CD14-positive monocyte (primary cell): ENCODE results near the gene TRAPPC10. TPM values are rescaled to one million over a fixed set of nuclear protein-coding genes. Genes with fewer than 3 reads are reported as not detected.

Experiments
- DNase-seq, 3 donors: peaks; one replicate each; pipeline ENCODE4 v3.0.0-alpha.2; 2011 to 2022
- H2AFZ ChIP-seq: 2 replicates; pipeline ENCODE4 v1.6.0; 2012; ENCODE audit warnings: mild to moderate bottlenecking, low read depth, low read length, inconsistent platforms; ENCODE audit not compliant: insufficient read depth, poor library complexity, severe bottlenecking
- H3K27ac ChIP-seq, 2 donors: 1 replicate in 1 of 2; 2 replicates in 1 of 2; pipeline ENCODE4 v1.5.1; 2012 to 2013; ENCODE audit warnings: low read length in 2 of 2, control low read depth in 1 of 2, inconsistent platforms in 1 of 2, low read depth in 1 of 2, mild to moderate bottlenecking in 1 of 2
- H3K27me3 ChIP-seq, 2 donors: one replicate each; pipeline versions ENCODE4 v1.6.0 to v1.6.1; 2011 to 2013; ENCODE audit warnings: low read length in 2 of 2; ENCODE audit not compliant: control insufficient read depth in 2 of 2, insufficient read depth in 2 of 2
- H3K36me3 ChIP-seq, 2 donors: replicated peaks in 1 of 2; 1 replicate in 1 of 2; 2 replicates in 1 of 2; pipeline versions ENCODE4 v1.5.1 to v1.6.1; 2012 to 2013; ENCODE audit warnings: low read length in 2 of 2, control low read depth in 1 of 2, inconsistent platforms in 1 of 2, mild to moderate bottlenecking in 1 of 2; ENCODE audit not compliant: insufficient read depth in 2 of 2, control insufficient read depth in 1 of 2
- H3K4me1 ChIP-seq, 2 donors: 1 replicate in 1 of 2; 2 replicates in 1 of 2; pipeline versions ENCODE4 v1.5.1 to v1.6.1; 2012 to 2013; ENCODE audit warnings: low read length in 2 of 2, control low read depth in 1 of 2, inconsistent platforms in 1 of 2, mild to moderate bottlenecking in 1 of 2, moderate library complexity in 1 of 2; ENCODE audit not compliant: insufficient read depth in 2 of 2, control insufficient read depth in 1 of 2
- H3K4me2 ChIP-seq: replicated peaks from 2 replicates; pipeline ENCODE3; 2012; ENCODE audit warnings: low read length, moderate library complexity, mild to moderate bottlenecking; ENCODE audit not compliant: poor library complexity, severe bottlenecking; ENCODE audit errors: extremely low read depth
- H3K4me3 ChIP-seq, 3 experiments: fragments of 200-600 bp in 1 of 3; sonication (generic) in 1 of 3; replicated peaks in 1 of 3; 1 replicate in 2 of 3; 2 replicates in 1 of 3; pipeline ENCODE4 v1.5.1; 2011 to 2013; ENCODE audit warnings: low read length in 3 of 3, mild to moderate bottlenecking in 3 of 3, control low read depth in 2 of 3, low read depth in 2 of 3, inconsistent platforms in 1 of 3, moderate library complexity in 1 of 3
- H3K79me2 ChIP-seq: 2 replicates; pipeline ENCODE4 v1.6.0; 2012; ENCODE audit warnings: mild to moderate bottlenecking, control low read depth, inconsistent platforms, low read length, moderate library complexity; ENCODE audit not compliant: insufficient read depth
- H3K9ac ChIP-seq: 2 replicates; pipeline ENCODE4 v1.6.0; 2017; ENCODE audit warnings: low read length, mild to moderate bottlenecking; ENCODE audit not compliant: insufficient read depth, poor library complexity, severe bottlenecking
- H3K9me3 ChIP-seq, 2 donors: replicated peaks in 1 of 2; 1 replicate in 1 of 2; 2 replicates in 1 of 2; pipeline versions ENCODE4 v1.5.1 to v1.6.1; 2012 to 2013; ENCODE audit warnings: low read length in 2 of 2, control low read depth in 1 of 2; ENCODE audit not compliant: control insufficient read depth in 1 of 2, insufficient read depth in 1 of 2
- H4K20me1 ChIP-seq: 2 replicates; pipeline ENCODE4 v1.6.0; 2012; ENCODE audit warnings: mild to moderate bottlenecking, low read length, control low read depth, moderate library complexity; ENCODE audit not compliant: insufficient read depth
- H3K27ac Mint-ChIP-seq, 7 donors: one replicate each; pipeline ENCODE4 v1.8.0; 2020; ENCODE audit warnings: mild to moderate bottlenecking in 7 of 7, mixed read lengths in 7 of 7, moderate library complexity in 6 of 7, inconsistent platforms in 2 of 7
- H3K27me3 Mint-ChIP-seq, 3 donors: one replicate each; pipeline ENCODE4 v1.8.0; 2021 to 2022; ENCODE audit warnings: low read depth in 3 of 3, mild to moderate bottlenecking in 3 of 3, mixed read lengths in 3 of 3, moderate library complexity in 3 of 3, inconsistent platforms in 1 of 3
- H3K36me3 Mint-ChIP-seq, 2 donors: one replicate each; pipeline ENCODE4 v1.8.0; 2020; ENCODE audit warnings: mixed read lengths in 2 of 2, inconsistent platforms in 1 of 2, mild to moderate bottlenecking in 1 of 2
- H3K4me1 Mint-ChIP-seq: one replicate; pipeline ENCODE4 v1.8.0; 2020; ENCODE audit warnings: mild to moderate bottlenecking, mixed read lengths
- H3K4me3 Mint-ChIP-seq, 2 donors: one replicate each; pipeline ENCODE4 v1.8.0; 2020; ENCODE audit warnings: mild to moderate bottlenecking in 2 of 2, mixed read lengths in 2 of 2, moderate library complexity in 1 of 2
- H3K9me3 Mint-ChIP-seq, 7 donors: one replicate each; pipeline ENCODE4 v1.8.0; 2020 to 2022; ENCODE audit warnings: mixed read lengths in 7 of 7, mild to moderate bottlenecking in 6 of 7, moderate library complexity in 6 of 7, inconsistent platforms in 2 of 7
- CTCF ChIP-seq: fragments of 200-600 bp; IDR thresholded peaks from one replicate; pipeline ENCODE4 v1.8.0; 2022; ENCODE audit warnings: antibody characterized with exemption, mild to moderate bottlenecking
- WGBS: methylation state at CpG from one replicate; pipeline ENCODE4 v1.1.5; 2013; ENCODE audit warnings: missing lambda C conversion rate; ENCODE audit not compliant: insufficient coverage; 5-methylcytosine and 5-hydroxymethylcytosine counted together
- intact Hi-C, 2 donors: fragments of 100-400 bp; cut with micrococcal nuclease; formaldehyde crosslinking; loops; one replicate each; pipeline versions ENCODE4 v1.15.0 to v1.15.1; 2023
- polyA plus RNA-seq, 3 donors: library from polyadenylated mRNA; depleted of rRNA in 1 of 3; unstranded in 2 of 3; stranded (reverse) in 1 of 3; fragments of 300-500 nt in 2 of 3; fragments of >200 nt in 1 of 3; fragmentation: Illumina TruSeq in 2 of 3; gene quantifications; 1 replicate in 2 of 3; 2 replicates in 1 of 3; pipeline ENCODE4 v1.2.3, GENCODE V29; 2012 to 2021

Gene TRAPPC10
- polyA plus RNA-seq, 3 donors = 5.9 to 40.6 (median 8.6) TPM

DNA sequence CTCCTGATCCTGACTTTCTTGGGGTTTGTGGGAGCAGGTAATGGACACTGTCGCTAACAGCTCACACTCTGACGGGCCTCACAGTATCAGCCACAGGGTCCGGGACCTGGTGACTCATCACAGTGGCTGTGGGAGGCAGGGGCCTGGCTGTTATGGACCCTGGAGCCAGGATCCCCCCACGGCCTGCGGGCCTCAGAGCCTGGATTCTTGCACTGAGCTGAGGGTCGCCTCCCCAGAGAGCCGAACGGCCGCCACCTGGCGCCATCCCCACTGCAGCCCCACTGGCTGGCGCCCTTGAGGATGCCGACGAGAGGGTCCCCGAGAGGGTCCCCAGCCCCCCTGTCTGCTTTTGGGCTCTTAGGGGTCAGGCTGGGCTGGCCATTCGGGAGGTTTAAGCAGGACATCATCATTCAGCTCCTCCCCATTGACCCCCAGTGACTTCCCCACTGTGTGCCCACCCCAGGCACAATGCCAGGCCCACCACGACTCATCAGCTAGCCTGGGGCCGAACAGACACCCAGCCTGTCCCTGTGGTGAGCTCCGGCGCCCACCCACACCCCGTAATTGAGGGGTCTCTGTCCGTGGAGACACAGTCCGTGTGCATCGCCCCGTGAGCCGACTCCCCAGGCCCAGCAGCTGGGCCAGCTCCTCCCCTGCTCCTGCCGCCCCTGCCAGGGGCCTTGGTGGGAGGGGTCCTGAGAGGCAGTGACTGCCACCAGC is 30.8 kb upstream of the TRAPPC10 start:
- Histone ChIP-seq H3K4me2 (no peak overlapping the region), H3K9ac (no peak overlapping the region), H3K27ac (no peak overlapping the region), H3K4me3 (no peak overlapping the region), H3K9me3 (no peaks in the 10 kb centered on the region), H4K20me1 (peaks cover 54% of the 10 kb centered on the region), H2AFZ (no peak overlapping the region), H3K27me3 (peaks cover 0 to 13% of the 10 kb centered on the region in 2 donors), H3K79me2 (no peaks in the 10 kb centered on the region), H3K36me3 (peaks cover 50 to 79% of the 10 kb centered on the region in 2 donors), H3K4me1 (no peaks in the 10 kb centered on the region)
- DNase-seq = no peak
- no peak for TF ChIP-seq CTCF
- peaks cover 13 to 23% (median 14%) of the 10 kb centered on the region in 3 donors for H3K27me3 Mint-ChIP-seq
- intact Hi-C loops = no loop called here
- H3K4me3 Mint-ChIP-seq = no peak overlapping the region
- 94% methylated on average over 25 of the region's 26 CpGs for WGBS
- peaks cover 59 to 72% of the 10 kb centered on the region in 2 donors for H3K36me3 Mint-ChIP-seq
- peaks cover 0 to 2% (median 0%) of the 10 kb centered on the region in 7 donors for H3K9me3 Mint-ChIP-seq
- peak overlapping the region in 1 of 7 donors; percentile 31 for H3K27ac Mint-ChIP-seq
- H3K4me1 Mint-ChIP-seq = peaks cover 5% of the 10 kb centered on the region

DNA sequence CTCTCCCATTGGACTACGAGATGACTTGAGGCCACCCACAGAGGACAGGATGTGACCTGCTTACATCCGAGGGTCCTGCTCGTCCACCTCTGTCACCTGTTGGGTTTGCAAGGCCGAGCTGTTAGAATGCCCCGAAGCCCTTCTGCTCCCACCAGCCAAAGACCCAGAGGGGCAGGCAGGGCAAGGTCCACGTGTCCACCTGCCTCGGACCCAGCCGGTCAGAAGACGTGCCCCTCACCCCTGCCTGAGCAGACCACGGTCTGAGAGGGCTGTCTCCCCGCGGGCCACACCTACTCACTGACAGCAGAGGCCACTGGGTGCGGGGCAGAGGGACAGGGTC is 30.3 kb upstream of the TRAPPC10 start:
- H3K27me3 Mint-ChIP-seq = peaks cover 13 to 24% (median 19%) of the 10 kb centered on the region in 3 donors
- Histone ChIP-seq H4K20me1 (peaks cover 54% of the 10 kb centered on the region), H3K9me3 (no peaks in the 10 kb centered on the region), H3K4me3 (no peak overlapping the region), H3K4me2 (no peak overlapping the region), H3K9ac (no peak overlapping the region), H3K79me2 (no peaks in the 10 kb centered on the region), H3K36me3 (peaks cover 50 to 75% of the 10 kb centered on the region in 2 donors), H3K27ac (no peak overlapping the region), H3K27me3 (peaks cover 0 to 14% of the 10 kb centered on the region in 2 donors), H3K4me1 (no peaks in the 10 kb centered on the region), H2AFZ (no peak overlapping the region)
- no peak for TF ChIP-seq CTCF
- peaks cover 59 to 72% of the 10 kb centered on the region in 2 donors for H3K36me3 Mint-ChIP-seq
- H3K4me1 Mint-ChIP-seq = peaks cover 5% of the 10 kb centered on the region
- no peak overlapping the region for H3K27ac Mint-ChIP-seq
- intact Hi-C loops = no loop called here
- no peak overlapping the region for H3K4me3 Mint-ChIP-seq
- DNase-seq = no peak
- peaks cover 0 to 2% (median 0%) of the 10 kb centered on the region in 7 donors for H3K9me3 Mint-ChIP-seq
- WGBS = 96% methylated on average over 12 of the region's 13 CpGs
